PC-9 (cell line): ENCODE results near the gene DYNC1H1. TPM values are rescaled to one million over a fixed set of nuclear protein-coding genes. Genes with fewer than 3 reads are reported as not detected.

ENCODE experiments used
- BruUV-seq: library from RNA; stranded (reverse); fragments of 400-500 nt; replicated peaks from 2 replicates; lab custom pipeline; 2021; lab: Mats Ljungman, UMichigan
- CTCF ChIA-PET: fragments of 300-600 bp; sonication (Branson Sonifier 250); formaldehyde crosslinking; loops from one replicate; lab custom pipeline; 2022; ENCODE audit warnings: antibody characterized with exemption; lab: Charles Lee
- POLR2A ChIA-PET: fragments of 300-600 bp; sonication (Branson Sonifier 250); formaldehyde crosslinking; loops from one replicate; lab custom pipeline; 2022; ENCODE audit warnings: antibody characterized with exemption; ENCODE audit not compliant: unreplicated experiment; lab: Charles Lee
- DNase-seq, 2 experiments: peaks; one replicate each; pipeline versions ENCODE4 v3.0.0 to v3.0.0-alpha.2; 2015 to 2022; ENCODE audit warnings: mixed read lengths in 1 of 2
- H2AFZ ChIP-seq: fragments of 200-600 bp; sonication (generic); 2 replicates; pipeline ENCODE4 v1.8.1; 2017; ENCODE audit warnings: antibody characterized with exemption
- H3F3A ChIP-seq: fragments of 200-600 bp; sonication (generic); 2 replicates; pipeline ENCODE4 v1.8.1; 2017; ENCODE audit warnings: antibody characterized with exemption, mild to moderate bottlenecking, low read depth; ENCODE audit not compliant: insufficient read depth
- H3K27ac ChIP-seq: fragments of 200-600 bp; sonication (generic); 2 replicates; pipeline ENCODE4 v1.6.1; 2016; ENCODE audit warnings: mixed run types
- H3K27me3 ChIP-seq: fragments of 200-600 bp; sonication (generic); 2 replicates; pipeline ENCODE4 v1.6.1; 2016; ENCODE audit warnings: low read depth, mixed run types; ENCODE audit not compliant: insufficient read depth
- H3K36me3 ChIP-seq: fragments of 200-600 bp; sonication (generic); 2 replicates; pipeline ENCODE4 v1.6.1; 2016; ENCODE audit warnings: low read depth, mixed run types
- H3K4me1 ChIP-seq: fragments of 200-600 bp; sonication (generic); replicated peaks from 2 replicates; pipeline ENCODE4 v1.6.1; 2016; ENCODE audit warnings: mixed run types; ENCODE audit not compliant: insufficient read depth
- H3K4me2 ChIP-seq: fragments of 200-600 bp; sonication (generic); 2 replicates; pipeline ENCODE4 v1.6.1; 2017; ENCODE audit warnings: mixed run types
- H3K4me3 ChIP-seq: fragments of 200-600 bp; sonication (generic); 2 replicates; pipeline ENCODE4 v1.6.1; 2016; ENCODE audit warnings: mixed run types
- H3K79me2 ChIP-seq: fragments of 200-600 bp; sonication (generic); 2 replicates; pipeline ENCODE4 v1.6.1; 2017; ENCODE audit warnings: low read depth, mixed run types
- H3K9me2 ChIP-seq: fragments of 200-600 bp; sonication (generic); 2 replicates; pipeline ENCODE4 v1.8.1; 2017; ENCODE audit warnings: mild to moderate bottlenecking; ENCODE audit not compliant: insufficient read depth
- H3K9me3 ChIP-seq: fragments of 200-600 bp; sonication (generic); 2 replicates; pipeline ENCODE4 v1.8.1; 2016; ENCODE audit warnings: low read depth; ENCODE audit not compliant: insufficient read depth
- H4K20me1 ChIP-seq: fragments of 200-600 bp; sonication (generic); 2 replicates; pipeline ENCODE4 v1.8.1; 2017; ENCODE audit not compliant: insufficient read depth
- CTCF ChIP-seq: fragments of 200-600 bp; sonication (generic); conservative IDR thresholded peaks from 2 replicates; pipeline ENCODE4 v1.6.1; 2017; ENCODE audit warnings: mixed run types, antibody characterized with exemption, mild to moderate bottlenecking, moderate library complexity
- EZH2 ChIP-seq: fragments of 200-600 bp; sonication (generic); IDR thresholded peaks from 2 replicates; pipeline ENCODE4 v1.8.0; 2017; ENCODE audit warnings: antibody characterized with exemption, low read depth
- intact Hi-C: fragments of 100-400 bp; cut with micrococcal nuclease; formaldehyde crosslinking; loops from one replicate; pipeline ENCODE4 v1.10.0; 2022; ENCODE audit not compliant: unreplicated experiment
- total RNA-seq: library from RNA; stranded (reverse); gene quantifications from 2 replicates; pipeline ENCODE4 v1.2.3, GENCODE V29; 2021

The DYNC1H1 gene
- total RNA-seq, 1 experiment from 2014 or later = 1,268 TPM

- peak; percentile 98 to 100 for DNase-seq
- peaks cover 6% of the 10 kb centered on the region; the same call in 1 of the 2 replicates for H3K79me2 ChIP-seq
- no peak overlapping the region for H3K4me2 ChIP-seq
- no peaks in the 10 kb centered on the region for H3K9me2 ChIP-seq
- no peak overlapping the region for H3K4me3 ChIP-seq
- ChIA-PET POLR2A (interaction anchor here (0.6 to 0.7 kb wide), 4 partner anchors 8 to 143 kb away, joined by 3 to 9 read pairs (median 6); no protein-coding TSS in a partner anchor), CTCF (interaction anchor here (0.6 to 2.4 kb wide), 21 partner anchors 8 to 446 kb away, joined by 3 to 25 read pairs (median 5); no protein-coding TSS in a partner anchor)
- no peak overlapping the region for H2AFZ ChIP-seq
- TF ChIP-seq EZH2 (no peak), CTCF (peak; percentile 84)
- H4K20me1 ChIP-seq = peaks cover 6% of the 10 kb centered on the region; the same call in 1 of the 2 replicates
- H3K4me1 ChIP-seq = peaks cover 3% of the 10 kb centered on the region
- H3K9me3 ChIP-seq = no peaks in the 10 kb centered on the region
- H3K36me3 ChIP-seq = peaks cover 64% of the 10 kb centered on the region
- H3F3A ChIP-seq = peaks cover 76% of the 10 kb centered on the region
- no peaks in the 10 kb centered on the region for H3K27me3 ChIP-seq
- no peak overlapping the region for H3K27ac ChIP-seq
- intact Hi-C loops = loop anchor here (1.0 to 5.0 kb wide), 7 partner anchors 18 to 339 kb away; partner anchors contain the start of gene HSP90AA1
- no TSS peak for BruUV-seq
These were observed 82.2 kb downstream of the DYNC1H1 start for GRCh38 chr14:102046337-102047278.

- Histone ChIP-seq H3K4me1 (peaks cover 3% of the 10 kb centered on the region), H3K4me3 (no peak overlapping the region), H3K4me2 (no peak overlapping the region), H2AFZ (no peak overlapping the region), H3K9me3 (no peaks in the 10 kb centered on the region), H3K27me3 (no peaks in the 10 kb centered on the region), H3K9me2 (no peaks in the 10 kb centered on the region), H3F3A (peaks cover 77% of the 10 kb centered on the region), H4K20me1 (peaks cover 6% of the 10 kb centered on the region; the same call in 1 of the 2 replicates), H3K79me2 (peaks cover 6% of the 10 kb centered on the region; the same call in 1 of the 2 replicates), H3K27ac (no peak overlapping the region), H3K36me3 (peaks cover 64% of the 10 kb centered on the region)
- DNase-seq = no peak
- BruUV-seq = no TSS peak
- ChIA-PET CTCF (interaction anchor here (0.6 kb wide), 1 partner anchor 60 kb away, joined by 13 read pairs; no protein-coding TSS in a partner anchor), POLR2A (interaction anchor here (0.7 kb wide), 1 partner anchor 240 kb away, joined by 14 read pairs; no protein-coding TSS in a partner anchor)
- intact Hi-C loops = loop anchor here (5.0 kb wide), 1 partner anchor 174 kb away; no protein-coding TSS in a partner anchor
- no peak for TF ChIP-seq EZH2
- TF ChIP-seq CTCF = no peak
These were observed 83.6 kb downstream of the DYNC1H1 start for GRCh38 chr14:102047808-102048540.
